Measurements from ENCODE around the gene BORCS6.
A peak's percentile ranks its signal among the peaks of the same experiment; 100 is the strongest.

The BORCS6 gene

DNA sequence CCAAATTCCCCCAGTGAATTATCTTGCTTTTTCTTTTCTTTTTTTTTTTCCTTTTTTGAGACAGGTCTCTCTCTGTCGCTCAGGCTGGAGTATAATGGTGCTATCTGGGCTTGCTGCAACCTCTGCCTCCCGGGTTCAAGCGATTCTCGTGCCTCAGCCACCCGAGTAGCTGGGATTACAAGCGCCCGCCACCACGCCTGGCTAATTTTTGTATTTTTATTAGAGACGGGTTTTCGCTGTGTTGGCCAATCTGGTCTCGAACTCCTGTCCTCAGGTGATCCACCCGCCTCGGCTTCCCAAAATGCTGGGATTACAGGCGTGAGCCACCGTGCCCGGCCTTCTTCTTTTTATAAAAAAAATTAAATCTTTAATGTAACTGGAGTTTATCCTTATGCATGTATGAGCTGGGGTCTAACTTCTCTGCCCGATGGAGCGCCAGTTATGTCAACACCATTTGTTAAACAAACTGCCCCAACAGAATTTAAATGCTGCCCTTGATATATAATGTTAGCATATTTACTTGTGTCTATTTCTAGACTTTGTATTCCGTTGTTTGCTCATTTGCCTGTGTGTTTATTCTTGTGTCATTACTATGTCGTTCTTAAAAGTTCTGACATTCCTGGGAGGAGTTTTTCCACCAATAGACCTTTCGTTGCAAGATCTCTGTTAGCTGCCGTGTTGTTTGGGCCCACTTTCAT, 20.9 kb upstream of the BORCS6 start:
- no peak for DNase-seq

DNA sequence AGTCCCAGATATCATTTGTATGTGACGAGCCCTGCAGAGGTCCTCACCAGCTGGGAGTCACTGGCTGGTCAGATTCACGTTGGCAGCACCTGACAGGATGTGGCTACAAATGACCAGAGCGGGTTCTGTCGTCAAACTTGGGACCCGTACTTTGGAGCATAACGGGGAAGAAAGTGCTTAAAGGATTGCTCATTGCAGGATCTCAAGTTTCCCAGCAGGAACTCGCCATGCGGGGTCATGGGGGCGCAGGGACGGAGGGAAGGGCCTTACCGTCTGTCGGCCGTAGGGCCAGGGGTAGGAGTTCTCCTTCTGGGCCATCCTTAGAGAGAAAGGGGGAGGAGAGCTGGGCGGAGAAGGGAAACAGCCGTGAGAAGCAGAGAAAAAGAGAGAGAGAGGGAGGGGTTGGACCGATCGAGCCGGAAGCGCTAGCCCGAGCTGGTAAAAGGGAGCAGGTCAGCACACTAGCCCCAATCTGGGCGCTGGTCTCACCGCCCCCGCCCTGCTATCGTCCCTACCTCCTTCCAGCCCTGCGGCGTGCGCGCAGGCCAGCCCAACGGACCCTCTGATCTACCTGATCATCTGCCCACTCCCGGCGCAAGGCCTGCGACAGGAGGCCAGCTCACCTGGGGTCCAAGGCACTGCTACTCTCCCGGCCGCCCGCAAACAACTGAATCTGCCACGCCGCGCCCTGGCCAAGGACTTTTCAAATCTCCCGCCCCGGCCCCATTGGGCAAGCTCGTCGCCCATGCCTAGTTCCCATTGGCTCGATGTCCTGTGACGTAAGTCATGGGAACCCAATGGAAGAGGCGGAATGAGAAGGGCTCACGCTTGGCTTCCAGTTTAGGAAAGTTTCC, 20.2 kb upstream of the BORCS6 start, which contains the start of gene AURKB:
Gene AURKB, minus strand, starts transcription at position 669 of the 854 bp plus-strand sequence. Its CDS starts 351 bp downstream, at position 318.
- peak; percentile 87 for DNase-seq

DNA sequence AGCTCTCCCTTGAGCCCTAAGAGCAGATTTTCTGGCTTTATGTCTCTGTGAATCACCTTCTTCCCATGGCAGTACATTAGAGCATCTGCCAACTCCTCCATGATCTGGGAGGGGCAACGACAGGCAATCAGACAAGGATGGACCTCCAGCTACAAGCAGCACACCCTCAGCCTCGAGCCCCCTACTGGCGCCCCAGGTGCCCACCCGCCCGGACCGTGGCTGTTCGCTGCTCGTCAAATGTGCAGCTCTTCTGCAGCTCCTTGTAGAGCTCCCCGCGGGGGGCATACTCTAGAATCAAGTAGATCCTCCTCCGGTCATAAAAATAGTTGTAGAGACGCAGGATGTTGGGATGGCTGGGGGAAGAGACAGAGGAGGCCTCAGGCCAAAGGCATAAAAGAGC, 16.6 kb upstream of the BORCS6 start:
- DNase-seq = no peak

DNA sequence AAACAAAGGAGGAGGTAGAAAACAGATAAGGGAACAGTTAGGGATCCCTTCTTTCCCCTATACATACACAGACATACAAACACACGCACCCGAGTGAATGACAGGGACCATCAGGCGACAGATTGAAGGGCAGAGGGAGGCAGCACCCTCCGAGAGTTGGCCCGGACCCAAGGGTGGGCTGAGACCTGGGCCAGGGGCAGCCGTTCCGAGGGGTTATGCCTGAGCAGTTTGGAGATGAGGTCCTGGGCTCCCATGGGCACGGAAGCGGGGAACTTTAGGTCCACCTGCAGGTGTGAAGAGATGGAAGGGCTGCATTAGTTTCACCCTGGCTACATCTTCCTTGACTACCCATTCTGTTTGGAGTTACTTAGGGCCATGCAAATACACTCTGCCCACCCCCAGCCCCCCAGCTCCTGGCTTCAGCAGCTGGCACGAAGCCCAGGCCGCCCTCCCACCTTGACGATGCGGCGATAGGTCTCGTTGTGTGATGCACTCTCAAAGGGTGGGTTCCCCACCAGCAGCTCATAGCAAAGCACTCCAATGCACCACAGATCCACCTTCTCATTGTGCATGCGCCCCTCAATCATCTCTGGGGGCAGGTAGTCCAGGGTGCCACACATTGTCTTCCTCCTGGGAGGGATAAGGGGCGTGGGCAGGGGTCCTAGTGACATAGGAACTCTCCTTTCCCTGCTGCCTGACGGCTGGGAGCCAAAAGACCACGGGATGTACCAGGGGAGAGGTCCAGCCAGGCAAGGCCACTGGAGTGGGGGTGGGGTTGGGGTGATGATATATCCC, 15.0 kb upstream of the BORCS6 start:
- no peak for DNase-seq

DNA sequence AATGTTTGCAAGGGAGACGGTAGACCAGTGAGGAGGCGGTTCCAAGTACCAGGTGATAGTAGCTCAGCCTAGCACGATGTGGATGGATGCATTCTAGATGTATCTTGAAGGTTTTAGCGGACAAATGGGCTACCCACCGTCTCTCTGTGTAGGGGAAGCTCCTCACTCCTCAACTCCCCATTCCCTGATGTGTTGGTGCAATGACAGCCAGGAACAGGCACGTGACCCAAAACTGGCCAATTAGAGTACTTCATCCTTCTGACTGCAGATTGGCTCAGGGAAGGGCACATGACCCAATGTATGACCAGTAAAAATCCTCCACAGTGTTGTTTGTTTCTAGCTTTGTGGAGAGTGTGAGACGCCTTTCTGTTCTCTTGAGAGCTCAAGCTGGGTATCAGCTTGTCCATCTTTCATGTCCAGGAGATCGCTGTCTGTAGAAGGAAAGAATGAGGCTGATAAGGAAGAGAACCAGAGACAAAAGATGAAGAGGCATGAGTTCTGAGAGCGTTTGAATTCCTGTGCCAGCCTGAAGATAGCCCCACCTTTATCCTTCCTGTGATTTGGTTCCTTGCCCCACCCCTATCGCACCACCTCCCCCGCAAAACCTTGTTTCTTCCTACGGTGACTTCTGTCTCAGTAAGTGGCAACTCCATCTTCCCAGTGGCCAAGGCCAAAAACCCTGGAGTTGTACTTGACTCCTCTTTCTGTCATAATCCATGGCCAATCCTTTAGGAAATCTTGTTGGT, 2.3 kb upstream of the BORCS6 start:
- DNase-seq = peak; percentile 97

GRCh38 chr17:8190506-8190905, 526 bp upstream of the BORCS6 start:
- DNase-seq = no peak

- no peak for DNase-seq
Observed at GRCh38 chr17:8189041-8189710, 804 bp downstream of the BORCS6 start.

- no peak for DNase-seq
Observed at GRCh38 chr17:8188263-8188839, 1.6 kb downstream of the BORCS6 start.

DNA sequence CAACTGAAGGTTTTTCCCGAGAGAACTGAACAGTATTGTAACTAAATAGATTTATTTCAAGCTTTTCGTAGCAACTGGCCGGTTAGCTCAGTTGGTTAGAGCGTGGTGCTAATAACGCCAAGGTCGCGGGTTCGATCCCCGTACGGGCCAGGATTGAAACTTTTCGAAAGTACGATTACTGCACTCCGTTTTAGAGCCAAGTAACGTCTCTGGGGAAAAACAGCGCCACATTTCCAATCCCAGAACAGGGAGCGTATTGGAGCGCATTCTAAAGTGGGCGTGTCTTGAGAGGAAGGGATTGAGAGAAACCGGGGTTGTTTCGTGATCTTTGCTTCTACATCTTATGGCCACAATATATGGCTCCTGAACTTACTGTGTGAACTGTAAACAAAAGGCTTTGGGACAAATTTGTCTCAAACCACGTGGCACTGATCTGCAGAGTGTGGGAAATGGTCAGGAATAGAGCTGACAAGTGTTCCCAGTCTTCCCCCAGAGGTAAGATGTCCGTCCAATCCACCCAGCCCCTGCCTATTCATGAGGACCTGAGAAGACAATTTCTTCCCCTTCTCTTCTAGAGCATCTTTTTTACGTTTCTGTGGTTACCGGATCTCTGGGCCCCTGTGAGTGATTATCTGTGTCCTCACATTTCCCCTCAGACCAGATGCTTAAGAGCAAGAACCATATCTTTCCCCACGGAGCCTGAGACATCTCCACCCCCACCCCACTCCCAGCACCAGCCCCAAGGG, 2.3 kb downstream of the BORCS6 start:
- peak; percentile 98 for DNase-seq

GRCh38 chr17:8186787-8187516, 3.0 kb downstream of the BORCS6 start:
- peak; percentile 96 for DNase-seq

DNA sequence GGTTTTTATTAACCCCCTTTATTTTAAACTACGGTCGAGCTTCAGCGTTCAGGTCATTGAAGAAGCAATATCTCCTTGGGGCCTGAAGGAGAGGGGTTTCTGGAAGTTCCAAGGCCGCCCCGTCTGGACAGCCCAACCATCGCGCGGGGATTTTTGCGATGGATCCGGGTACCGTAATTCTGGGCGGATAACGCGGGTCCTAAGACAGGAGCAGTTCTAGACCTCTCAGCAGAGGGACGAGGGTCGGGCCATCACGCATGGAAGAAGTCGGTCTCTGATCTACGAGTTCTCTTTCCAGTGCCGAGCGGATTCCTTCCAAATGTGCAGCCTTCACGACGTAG, 3.6 kb downstream of the BORCS6 start:
- no peak for DNase-seq

- peak; percentile 83 for DNase-seq
Observed at GRCh38 chr17:8185582-8186445, 4.2 kb downstream of the BORCS6 start.

GRCh38 chr17:8176998-8177731, 12.8 kb downstream of the BORCS6 start:
- DNase-seq = no peak

DNA sequence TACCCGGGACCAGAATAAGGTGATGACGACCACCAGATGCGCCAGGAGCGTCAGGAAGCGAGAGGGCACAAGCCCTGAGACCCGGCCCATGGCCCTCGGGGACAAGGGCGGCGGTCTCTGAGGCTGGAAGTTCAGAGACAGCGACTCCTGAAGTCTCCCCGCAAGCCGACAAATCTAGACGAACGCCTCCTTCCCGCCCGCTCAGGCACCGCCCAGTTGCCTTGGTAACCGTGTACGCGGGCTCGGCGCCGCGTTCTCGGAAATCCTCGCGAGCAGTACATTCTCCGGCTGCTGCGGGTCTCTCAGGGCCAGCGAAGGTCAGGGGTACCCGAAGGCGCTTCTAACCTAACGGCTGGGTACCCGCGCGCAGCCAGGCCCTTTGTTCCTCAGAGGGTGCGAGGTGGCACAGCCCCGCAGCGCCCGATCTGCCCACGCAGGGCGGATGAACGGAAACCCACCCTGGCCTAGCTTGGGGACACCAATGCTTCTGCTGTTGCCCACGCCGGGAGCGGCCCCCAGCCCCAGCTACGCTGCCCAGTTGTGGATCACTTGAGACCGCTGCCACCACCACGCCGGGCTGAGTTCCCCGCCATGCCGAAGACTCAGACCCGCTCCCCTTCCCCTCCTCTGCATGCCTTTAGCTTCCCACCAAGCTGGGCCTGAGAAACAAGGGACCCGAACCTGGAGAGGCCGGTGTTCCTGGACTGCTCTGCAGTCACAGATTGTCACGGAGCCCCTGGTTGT, 13.6 kb downstream of the BORCS6 start, which contains the start of gene TMEM107:
Gene TMEM107, minus strand, starts transcription at position 184 of the 744 bp plus-strand sequence. Its CDS starts 94 bp downstream, at position 90.
- DNase-seq = peak; percentile 86

DNA sequence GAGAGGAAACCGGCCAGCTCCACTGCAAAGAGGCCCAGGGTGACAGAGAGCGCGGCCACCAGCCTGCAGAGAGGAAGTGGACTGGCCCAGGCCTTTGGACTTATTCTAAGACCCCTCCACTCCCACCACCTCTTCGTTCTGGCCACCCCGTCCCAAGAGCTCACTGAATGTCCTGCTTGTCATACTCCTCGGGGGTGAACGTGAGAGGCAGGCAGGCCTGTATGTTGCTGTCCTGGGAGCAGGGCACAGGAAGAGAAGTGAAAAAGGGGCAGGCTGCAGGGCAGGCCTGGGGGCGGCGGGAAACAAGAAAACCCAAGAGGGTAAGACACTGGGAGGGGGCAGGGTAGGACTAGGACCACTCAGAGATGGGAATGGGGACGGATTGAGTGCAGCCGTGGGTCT, 14.2 kb downstream of the BORCS6 start:
- DNase-seq = no peak

- DNase-seq = no peak
Observed at GRCh38 chr17:8173871-8174322, 16.1 kb downstream of the BORCS6 start.

Data from NCI-H510A treated with DMSO at 0.1 percent for 48 hours (cell line).